Measurements from ENCODE around the gene FBXO4.

DNA sequence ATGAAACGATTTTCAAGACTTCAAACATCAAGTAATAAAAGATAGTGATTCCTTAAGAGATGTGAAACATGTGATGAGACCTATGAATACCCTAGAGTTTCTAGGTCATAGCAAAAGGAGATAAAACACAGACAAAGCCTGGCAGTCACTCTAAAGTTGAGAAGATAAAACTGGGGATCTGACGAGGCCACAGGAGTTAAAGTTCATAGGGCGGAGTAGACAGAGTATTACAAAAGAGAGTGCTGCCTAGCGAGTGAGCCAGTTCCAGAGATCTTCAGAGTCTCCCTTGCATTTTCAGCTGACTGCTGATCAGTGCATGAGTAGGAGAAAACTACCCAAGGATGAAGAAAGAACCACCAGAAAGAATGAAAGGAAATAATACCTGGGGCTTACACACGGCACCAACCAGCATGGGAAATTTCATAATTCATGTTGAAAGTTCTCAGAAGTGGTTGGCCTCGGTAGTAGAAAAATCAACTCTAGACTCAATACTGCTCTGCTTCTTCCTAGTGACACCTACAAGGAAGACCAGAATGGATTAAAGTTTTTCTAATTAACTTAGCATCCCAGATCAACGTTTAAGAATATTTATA, 30.4 kb downstream of the FBXO4 start:
- no peak for TF ChIP-seq EZH2 (IDR thresholded peaks at IDR 0.05; ENCODE audit: borderline replicate concordance, insufficient read depth, low read depth, low read length, poor library complexity, severe bottlenecking)
- TF ChIP-seq, protein P1, sequence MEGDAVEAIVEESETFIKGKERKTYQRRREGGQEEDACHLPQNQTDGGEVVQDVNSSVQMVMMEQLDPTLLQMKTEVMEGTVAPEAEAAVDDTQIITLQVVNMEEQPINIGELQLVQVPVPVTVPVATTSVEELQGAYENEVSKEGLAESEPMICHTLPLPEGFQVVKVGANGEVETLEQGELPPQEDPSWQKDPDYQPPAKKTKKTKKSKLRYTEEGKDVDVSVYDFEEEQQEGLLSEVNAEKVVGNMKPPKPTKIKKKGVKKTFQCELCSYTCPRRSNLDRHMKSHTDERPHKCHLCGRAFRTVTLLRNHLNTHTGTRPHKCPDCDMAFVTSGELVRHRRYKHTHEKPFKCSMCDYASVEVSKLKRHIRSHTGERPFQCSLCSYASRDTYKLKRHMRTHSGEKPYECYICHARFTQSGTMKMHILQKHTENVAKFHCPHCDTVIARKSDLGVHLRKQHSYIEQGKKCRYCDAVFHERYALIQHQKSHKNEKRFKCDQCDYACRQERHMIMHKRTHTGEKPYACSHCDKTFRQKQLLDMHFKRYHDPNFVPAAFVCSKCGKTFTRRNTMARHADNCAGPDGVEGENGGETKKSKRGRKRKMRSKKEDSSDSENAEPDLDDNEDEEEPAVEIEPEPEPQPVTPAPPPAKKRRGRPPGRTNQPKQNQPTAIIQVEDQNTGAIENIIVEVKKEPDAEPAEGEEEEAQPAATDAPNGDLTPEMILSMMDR (IDR thresholded peaks at IDR 0.05): no peak
